ENCODE measurements around the gene FMNL2.

The FMNL2 gene

GRCh38 chr2:152499896-152500735 is 165.1 kb downstream of the FMNL2 start:
- Histone ChIP-seq H3K4me2 (ENCODE audit: insufficient read depth, low read length) (no peak overlapping the region), H3K79me2 (ENCODE audit: insufficient read depth, low read length) (no peaks in the 10 kb centered on the region), H3K27me3 (ENCODE audit: insufficient read depth, low read length, poor library complexity) (peaks cover 5% of the 10 kb centered on the region), H3K36me3 (ENCODE audit: insufficient read depth, low read length) (no peaks in the 10 kb centered on the region), H3K4me3 (ENCODE audit: low read depth in 1 of 2, low read length in 2 of 2) (no peak overlapping the region), H3K9ac (ENCODE audit: low read depth, low read length) (no peak overlapping the region), H3K9me3 (ENCODE audit: insufficient read depth, low read length, severe bottlenecking) (no peaks in the 10 kb centered on the region), H2AFZ (ENCODE audit: low read depth, low read length) (no peak overlapping the region), H4K20me1 (ENCODE audit: insufficient read depth, low read length) (no peaks in the 10 kb centered on the region), H3K4me1 (ENCODE audit: insufficient read depth, low read length) (no peaks in the 10 kb centered on the region), H3K27ac (ENCODE audit: low read length) (no peak overlapping the region)
- TF ChIP-seq CTCF (IDR thresholded peaks at IDR 0.05; ENCODE audit: borderline replicate concordance, extremely low read depth, low read length, poor library complexity, severe bottlenecking) (no peak), EZH2 (IDR thresholded peaks at IDR 0.05; ENCODE audit: borderline replicate concordance, low read depth, low read length, severe bottlenecking) (no peak)
- ATAC-seq (ENCODE audit: insufficient read depth, low read depth): no peak
- DNase-seq: no peak

GRCh38 chr2:152500772-152501171 is 165.8 kb downstream of the FMNL2 start:
- DNase-seq (no peak), ATAC-seq (ENCODE audit: insufficient read depth, low read depth) (no peak)
- H4K20me1 ChIP-seq (ENCODE audit: insufficient read depth, low read length): no peaks in the 10 kb centered on the region
- no peaks in the 10 kb centered on the region for H3K9me3 ChIP-seq (ENCODE audit: insufficient read depth, low read length, severe bottlenecking)
- H3K4me1 ChIP-seq (ENCODE audit: insufficient read depth, low read length): no peaks in the 10 kb centered on the region
- no peak overlapping the region for H3K4me2 ChIP-seq (ENCODE audit: insufficient read depth, low read length)
- no peak overlapping the region for H2AFZ ChIP-seq (ENCODE audit: low read depth, low read length)
- no peaks in the 10 kb centered on the region for H3K79me2 ChIP-seq (ENCODE audit: insufficient read depth, low read length)
- peaks cover 5% of the 10 kb centered on the region for H3K27me3 ChIP-seq (ENCODE audit: insufficient read depth, low read length, poor library complexity)
- no peak overlapping the region for H3K4me3 ChIP-seq (ENCODE audit: low read depth in 1 of 2, low read length in 2 of 2)
- no peaks in the 10 kb centered on the region for H3K36me3 ChIP-seq (ENCODE audit: insufficient read depth, low read length)
- no peak for TF ChIP-seq CTCF (IDR thresholded peaks at IDR 0.05; ENCODE audit: borderline replicate concordance, extremely low read depth, low read length, poor library complexity, severe bottlenecking)
- TF ChIP-seq EZH2 (IDR thresholded peaks at IDR 0.05; ENCODE audit: borderline replicate concordance, low read depth, low read length, severe bottlenecking): no peak
- no peak overlapping the region for H3K27ac ChIP-seq (ENCODE audit: low read length)
- H3K9ac ChIP-seq (ENCODE audit: low read depth, low read length): no peak overlapping the region

- no peaks in the 10 kb centered on the region for H4K20me1 ChIP-seq (ENCODE audit: insufficient read depth, low read length)
- no peak for DNase-seq
- H2AFZ ChIP-seq (ENCODE audit: low read depth, low read length): no peak overlapping the region
- H3K9me3 ChIP-seq (ENCODE audit: insufficient read depth, low read length, severe bottlenecking): no peaks in the 10 kb centered on the region
- no peak for ATAC-seq (ENCODE audit: insufficient read depth, low read depth)
- H3K79me2 ChIP-seq (ENCODE audit: insufficient read depth, low read length): no peaks in the 10 kb centered on the region
- H3K27ac ChIP-seq (ENCODE audit: low read length): no peak overlapping the region
- peaks cover 5% of the 10 kb centered on the region for H3K27me3 ChIP-seq (ENCODE audit: insufficient read depth, low read length, poor library complexity)
- H3K4me2 ChIP-seq (ENCODE audit: insufficient read depth, low read length): no peak overlapping the region
- H3K36me3 ChIP-seq (ENCODE audit: insufficient read depth, low read length): no peaks in the 10 kb centered on the region
- TF ChIP-seq EZH2 (IDR thresholded peaks at IDR 0.05; ENCODE audit: borderline replicate concordance, low read depth, low read length, severe bottlenecking): no peak
- TF ChIP-seq CTCF (IDR thresholded peaks at IDR 0.05; ENCODE audit: borderline replicate concordance, extremely low read depth, low read length, poor library complexity, severe bottlenecking): no peak
- no peak overlapping the region for H3K9ac ChIP-seq (ENCODE audit: low read depth, low read length)
- H3K4me3 ChIP-seq (ENCODE audit: low read depth in 1 of 2, low read length in 2 of 2): no peak overlapping the region
- H3K4me1 ChIP-seq (ENCODE audit: insufficient read depth, low read length): no peaks in the 10 kb centered on the region
These were observed 166.7 kb downstream of the FMNL2 start for GRCh38 chr2:152501666-152502065.
